Sigmoid colon (tissue), 7 donors: ENCODE data around the gene MRPL11. TPM values are rescaled to one million over a fixed set of nuclear protein-coding genes. Genes with fewer than 3 reads are reported as not detected.

Source experiments
- DNase-seq: peaks from one replicate; pipeline ENCODE4 v3.0.0-alpha.2; 2019
- H3K27ac ChIP-seq, 4 donors: fragments of 200-600 bp; sonication (generic); one replicate each; pipeline ENCODE4 v1.5.1; 2016 to 2019; ENCODE audit warnings: mild to moderate bottlenecking in 1 of 4
- H3K27me3 ChIP-seq, 3 donors: fragments of 200-600 bp; sonication (generic); one replicate each; pipeline ENCODE4 v1.5.1; 2019; ENCODE audit warnings: mild to moderate bottlenecking in 1 of 3
- H3K36me3 ChIP-seq, 4 donors: fragments of 200-600 bp; sonication (generic); one replicate each; pipeline ENCODE4 v1.5.1; 2016 to 2019
- H3K4me1 ChIP-seq, 4 donors: fragments of 200-600 bp; sonication (generic); one replicate each; pipeline ENCODE4 v1.5.1; 2017 to 2019
- H3K4me3 ChIP-seq, 4 donors: fragments of 200-600 bp; sonication (generic); one replicate each; pipeline ENCODE4 v1.5.1; 2017 to 2019; ENCODE audit warnings: mild to moderate bottlenecking in 2 of 4, moderate library complexity in 1 of 4
- H3K9me3 ChIP-seq, 4 donors: fragments of 200-600 bp in 3 of 4; sonication (generic) in 3 of 4; one replicate each; pipeline versions ENCODE4 v1.5.1 to v1.6.1; 2013 to 2019
- EP300 ChIP-seq, 4 donors: sonication (generic); formaldehyde crosslinking; IDR thresholded peaks; one replicate each; pipeline ENCODE4 v1.6.1; 2017; ENCODE audit warnings: antibody characterized with exemption in 4 of 4
- POLR2A ChIP-seq, 2 donors: fragments of 450-650 bp; IDR thresholded peaks; one replicate each; pipeline ENCODE4 v1.6.1; 2016; ENCODE audit warnings: antibody characterized with exemption in 2 of 2, mild to moderate bottlenecking in 2 of 2, moderate library complexity in 2 of 2
- POLR2AphosphoS5 ChIP-seq, 4 donors: sonication (generic); formaldehyde crosslinking; IDR thresholded peaks; one replicate each; pipeline ENCODE4 v1.6.1; 2017; ENCODE audit warnings: antibody characterized with exemption in 4 of 4
- WGBS, 2 donors: extraction: QIAGEN DNeasy Blood & Tissue Kit; methylation state at CpG; one replicate each; pipeline ENCODE4 v1.1.7; 2013; 5-methylcytosine and 5-hydroxymethylcytosine counted together
- intact Hi-C: fragments of 100-400 bp; cut with DNase I; formaldehyde crosslinking; loops from one replicate; pipeline ENCODE4 v1.15.1; 2023
- polyA plus RNA-seq, 3 donors: library from polyadenylated mRNA; stranded (reverse); fragments of 200-250 nt; gene quantifications; one replicate each; pipeline ENCODE4 v1.2.3, GENCODE V29; 2013
- total RNA-seq, 4 donors: library from RNA; depleted of rRNA; stranded (reverse); fragments of >200 nt; gene quantifications; one replicate each; pipeline ENCODE4 v1.1.0, GENCODE V29; 2016
- TF ChIP-seq, protein P1 (sequence below), 4 experiments: fragments of 450-650 bp in 3 of 4; fragments of 200-600 bp in 1 of 4; IDR thresholded peaks; one replicate each; pipeline ENCODE4 v1.5.1; 2016 to 2019; ENCODE audit warnings: antibody characterized with exemption in 4 of 4, mild to moderate bottlenecking in 3 of 4, moderate library complexity in 2 of 4
- donor health status: healthy with polysubstance abuse.
- donor health status: Bipolar disorder and iron deficiency.
- donor health status: healthy.

The MRPL11 gene
- total and polyA plus RNA-seq, 7 donors: 54.2 to 110 (median 65.1) TPM

DNA sequence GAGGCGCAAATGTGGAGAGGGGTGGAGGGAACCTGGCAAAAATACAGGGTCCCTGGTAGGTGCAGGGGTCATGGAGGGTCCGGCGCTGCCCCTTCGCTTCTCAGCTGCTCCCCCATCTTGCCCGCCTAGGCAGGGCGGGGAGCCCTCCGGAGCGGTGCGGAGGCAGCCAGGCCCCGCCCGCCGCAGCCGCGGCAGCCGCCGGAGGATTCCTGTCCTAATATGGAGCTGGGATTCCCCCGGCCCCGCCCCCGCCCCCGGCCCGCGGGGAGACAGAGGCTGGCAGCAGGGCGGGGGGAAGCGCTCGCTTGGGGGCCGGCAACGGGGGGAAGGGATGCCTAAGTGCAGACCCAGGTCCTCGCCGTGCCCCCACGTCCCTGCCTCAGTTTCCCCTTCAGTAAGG, 18.8 kb downstream of the MRPL11 start:
- no peak overlapping the region for H3K4me3 ChIP-seq
- peaks cover 0 to 50% (median 41%) of the 10 kb centered on the region in 4 donors for H3K4me1 ChIP-seq
- TF ChIP-seq EP300 (IDR thresholded peaks at IDR 0.05): no peak
- TF ChIP-seq POLR2AphosphoS5 (IDR thresholded peaks at IDR 0.05): no peak
- TF ChIP-seq POLR2A (IDR thresholded peaks at IDR 0.05): no peak
- TF ChIP-seq, protein P1, sequence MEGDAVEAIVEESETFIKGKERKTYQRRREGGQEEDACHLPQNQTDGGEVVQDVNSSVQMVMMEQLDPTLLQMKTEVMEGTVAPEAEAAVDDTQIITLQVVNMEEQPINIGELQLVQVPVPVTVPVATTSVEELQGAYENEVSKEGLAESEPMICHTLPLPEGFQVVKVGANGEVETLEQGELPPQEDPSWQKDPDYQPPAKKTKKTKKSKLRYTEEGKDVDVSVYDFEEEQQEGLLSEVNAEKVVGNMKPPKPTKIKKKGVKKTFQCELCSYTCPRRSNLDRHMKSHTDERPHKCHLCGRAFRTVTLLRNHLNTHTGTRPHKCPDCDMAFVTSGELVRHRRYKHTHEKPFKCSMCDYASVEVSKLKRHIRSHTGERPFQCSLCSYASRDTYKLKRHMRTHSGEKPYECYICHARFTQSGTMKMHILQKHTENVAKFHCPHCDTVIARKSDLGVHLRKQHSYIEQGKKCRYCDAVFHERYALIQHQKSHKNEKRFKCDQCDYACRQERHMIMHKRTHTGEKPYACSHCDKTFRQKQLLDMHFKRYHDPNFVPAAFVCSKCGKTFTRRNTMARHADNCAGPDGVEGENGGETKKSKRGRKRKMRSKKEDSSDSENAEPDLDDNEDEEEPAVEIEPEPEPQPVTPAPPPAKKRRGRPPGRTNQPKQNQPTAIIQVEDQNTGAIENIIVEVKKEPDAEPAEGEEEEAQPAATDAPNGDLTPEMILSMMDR (IDR thresholded peaks at IDR 0.05): no peak
- H3K9me3 ChIP-seq: no peaks in the 10 kb centered on the region
- no peak for DNase-seq
- H3K27ac ChIP-seq: peak overlapping the region in 1 of 4 donors; percentile 96
- no peaks in the 10 kb centered on the region for H3K27me3 ChIP-seq
- 5 to 14% methylated on average over 30 of the region's 30 CpGs for WGBS, 2 donors
- peaks cover 1 to 29% (median 22%) of the 10 kb centered on the region in 4 donors for H3K36me3 ChIP-seq
- intact Hi-C loops: no loop called here

DNA sequence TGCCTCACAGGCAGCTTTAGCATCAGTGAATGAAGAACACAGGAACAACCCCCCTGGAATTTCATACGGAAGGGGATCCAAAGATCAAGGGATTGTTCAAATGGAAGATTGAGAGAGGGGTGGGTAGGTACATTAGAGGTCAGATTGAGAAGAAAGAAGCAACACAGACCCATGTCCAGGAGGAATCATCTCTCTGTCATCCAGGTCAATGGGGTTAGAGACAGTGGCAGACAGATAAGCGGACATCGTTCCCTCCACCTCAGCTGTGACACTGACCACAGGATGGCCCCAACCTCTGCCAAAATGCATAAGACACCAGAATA, 19.7 kb downstream of the MRPL11 start:
- no peaks in the 10 kb centered on the region for H3K9me3 ChIP-seq
- TF ChIP-seq POLR2A (IDR thresholded peaks at IDR 0.05) (no peak), POLR2AphosphoS5 (IDR thresholded peaks at IDR 0.05) (no peak), EP300 (IDR thresholded peaks at IDR 0.05) (no peak)
- TF ChIP-seq, protein P1 (IDR thresholded peaks at IDR 0.05): no peak
- 56 to 86% methylated on average over 3 of the region's 3 CpGs for WGBS, 2 donors
- peaks cover 0 to 58% (median 50%) of the 10 kb centered on the region in 4 donors for H3K4me1 ChIP-seq
- intact Hi-C loops: no loop called here
- H3K36me3 ChIP-seq: peaks cover 0 to 20% (median 14%) of the 10 kb centered on the region in 4 donors
- H3K4me3 ChIP-seq: no peak overlapping the region
- no peaks in the 10 kb centered on the region for H3K27me3 ChIP-seq
- H3K27ac ChIP-seq: peak overlapping the region in 2 of 4 donors; percentile 66 to 96
- DNase-seq: no peak

DNA sequence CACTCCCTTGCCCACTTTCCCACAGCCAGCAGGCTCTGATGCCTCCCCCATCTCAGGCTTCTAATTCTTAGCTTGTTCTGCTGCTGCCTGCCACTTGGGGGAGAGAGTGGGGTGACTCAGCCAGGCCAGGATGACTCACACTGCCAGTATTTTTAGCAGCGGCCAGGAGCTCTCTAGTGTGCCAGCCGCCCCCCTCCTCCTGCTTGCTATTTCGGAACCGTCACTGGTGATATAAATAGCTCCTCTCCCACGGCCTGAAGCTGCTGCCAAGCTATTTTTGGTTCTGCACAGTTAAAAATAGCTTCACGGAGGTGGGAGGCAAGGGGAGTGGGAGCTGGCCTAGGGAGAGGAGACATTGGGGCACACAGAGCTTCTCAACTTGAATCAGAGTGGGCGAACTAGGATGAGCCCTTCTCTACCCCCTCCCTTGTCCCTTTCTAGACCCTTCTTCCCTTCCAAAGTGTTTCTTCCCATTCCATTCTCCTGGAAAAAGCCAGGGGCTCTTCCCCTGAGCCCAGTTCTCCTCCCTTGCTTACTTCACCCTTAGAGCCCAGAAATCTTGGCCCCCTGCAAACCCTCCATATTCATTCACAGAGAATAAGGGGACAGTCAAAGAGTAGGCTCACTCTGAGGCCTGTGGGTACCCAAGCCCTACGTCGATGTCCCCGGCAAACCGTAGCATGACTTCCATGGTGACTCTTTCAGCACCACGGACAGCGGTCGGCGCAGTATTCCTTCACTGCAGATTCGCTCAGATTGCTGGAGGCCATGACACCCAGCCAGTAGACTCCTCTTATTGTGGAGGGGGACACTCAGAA, 20.3 kb downstream of the MRPL11 start:
- peak overlapping the region; percentile 66 to 96 (median 76) for H3K27ac ChIP-seq
- H3K9me3 ChIP-seq: no peaks in the 10 kb centered on the region
- H3K36me3 ChIP-seq: peaks cover 0 to 14% (median 8%) of the 10 kb centered on the region in 4 donors
- 10 to 18% methylated on average over 16 of the region's 16 CpGs for WGBS, 2 donors
- H3K4me3 ChIP-seq: no peak overlapping the region
- H3K4me1 ChIP-seq: peaks cover 0 to 64% (median 56%) of the 10 kb centered on the region in 4 donors
- H3K27me3 ChIP-seq: no peaks in the 10 kb centered on the region
- intact Hi-C loops: no loop called here
- no peak for TF ChIP-seq POLR2A (IDR thresholded peaks at IDR 0.05)
- peak; percentile 77 to 92 (median 88) for TF ChIP-seq EP300 (IDR thresholded peaks at IDR 0.05)
- TF ChIP-seq, protein P1 (IDR thresholded peaks at IDR 0.05): peak in 3 of 4 experiments; percentile 29 to 60 (median 49)
- peak; percentile 57 to 81 (median 79) for TF ChIP-seq POLR2AphosphoS5 (IDR thresholded peaks at IDR 0.05)
- peak; percentile 97 for DNase-seq

DNA sequence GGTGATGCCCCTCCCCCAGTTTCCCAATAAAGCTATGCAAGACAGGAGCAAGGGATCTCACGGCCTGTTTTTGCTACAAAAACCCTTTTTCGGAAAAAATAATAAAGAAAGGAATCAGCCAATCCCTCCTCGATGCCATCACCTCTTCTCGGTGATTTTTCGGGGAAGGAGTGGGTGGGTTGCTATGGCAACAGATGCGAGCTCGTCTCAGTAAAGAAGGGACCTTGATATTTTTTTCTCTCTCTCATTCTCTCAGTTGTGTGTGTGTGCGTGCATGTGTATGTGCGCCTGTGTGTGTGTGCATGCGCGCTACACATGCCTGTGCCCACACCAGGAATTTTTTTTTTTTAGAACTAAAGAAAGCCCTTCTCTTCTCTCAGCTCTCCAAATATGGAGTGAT, 21.6 kb downstream of the MRPL11 start:
- TF ChIP-seq POLR2A (IDR thresholded peaks at IDR 0.05) (no peak), POLR2AphosphoS5 (IDR thresholded peaks at IDR 0.05) (no peak), EP300 (IDR thresholded peaks at IDR 0.05) (no peak)
- TF ChIP-seq, protein P1 (IDR thresholded peaks at IDR 0.05): no peak
- DNase-seq: no peak
- intact Hi-C loops: no loop called here
- Histone ChIP-seq H3K4me1 (peaks cover 0 to 77% (median 69%) of the 10 kb centered on the region in 4 donors), H3K27ac (peak overlapping the region in 2 of 4 donors; percentile 39 to 96), H3K27me3 (no peaks in the 10 kb centered on the region), H3K36me3 (peaks cover 0 to under 1% (median 0%) of the 10 kb centered on the region in 4 donors), H3K9me3 (no peaks in the 10 kb centered on the region), H3K4me3 (no peak overlapping the region)
- 72 to 74% methylated on average over 11 of the region's 11 CpGs for WGBS, 2 donors
